GM12872 (cell line): ENCODE data around the gene SIT1.

Experiments used
- CTCF ChIP-seq: IDR thresholded peaks from 3 replicates; pipeline ENCODE4 v1.5.1; 2011; ENCODE audit warnings: low read depth, mild to moderate bottlenecking, low read length, moderate library complexity; ENCODE audit not compliant: insufficient read depth

SIT1 gene

GRCh38 chr9:35680331-35681105, 29.8 kb upstream of the SIT1 start:
- no peak for TF ChIP-seq CTCF

DNA sequence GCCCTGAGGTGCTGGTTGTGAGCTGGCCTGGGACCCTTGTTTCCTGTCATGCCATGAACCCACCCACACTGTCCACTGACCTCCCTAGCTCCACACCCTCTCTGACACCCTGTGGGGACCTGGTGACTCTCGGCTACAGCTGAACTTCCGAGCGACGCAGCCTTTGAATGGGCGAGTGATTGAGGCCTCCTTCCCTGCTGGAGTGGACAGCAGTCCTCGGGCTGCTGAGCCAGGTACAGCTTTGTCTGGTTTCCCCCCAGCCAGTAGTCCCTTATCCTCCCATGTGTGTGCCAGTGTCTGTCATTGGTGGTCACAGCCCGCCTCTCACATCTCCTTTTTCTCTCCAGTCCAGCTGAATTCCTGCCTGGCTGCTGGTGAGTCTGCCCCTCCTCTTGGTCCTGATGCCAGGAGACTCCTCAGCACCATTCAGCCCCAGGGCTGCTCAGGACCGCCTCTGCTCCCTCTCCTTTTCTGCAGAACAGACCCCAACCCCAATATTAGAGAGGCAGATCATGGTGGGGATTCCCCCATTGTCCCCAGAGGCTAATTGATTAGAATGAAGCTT, 29.1 kb upstream of the SIT1 start:
- no peak for TF ChIP-seq CTCF

GRCh38 chr9:35679091-35679490, 28.4 kb upstream of the SIT1 start:
- TF ChIP-seq CTCF, result no peak

GRCh38 chr9:35675732-35676392, 25.1 kb upstream of the SIT1 start:
- TF ChIP-seq CTCF, result no peak

- no peak for TF ChIP-seq CTCF
Observed at GRCh38 chr9:35675204-35675603, 24.5 kb upstream of the SIT1 start.

- no peak for TF ChIP-seq CTCF
Observed at GRCh38 chr9:35674025-35674361, 23.3 kb upstream of the SIT1 start.

GRCh38 chr9:35673132-35674024, 22.6 kb upstream of the SIT1 start, which contains the start of gene CA9:
TSS of gene CA9 (plus strand) at chr9:35673928. CDS start at chr9:35673960, 32 bp downstream.
- TF ChIP-seq CTCF, result no peak
